Activated CD4-positive, alpha-beta T cell treated with anti-CD3 and anti-CD28 coated beads, Interleukin-2, amount 10 ng/mL, durations not matched to agents 24 days and 14 days (primary cell): ENCODE measurements around the gene NEIL3. TPM values are rescaled to one million over a fixed set of nuclear protein-coding genes. Genes with fewer than 3 reads are reported as not detected.

Experiments
- DNase-seq: peaks from one replicate; pipeline ENCODE4 v3.0.0; 2022
- H3K27ac Mint-ChIP-seq: one replicate; pipeline ENCODE4 v1.8.0; 2022; ENCODE audit warnings: mild to moderate bottlenecking, mixed read lengths
- H3K27me3 Mint-ChIP-seq: one replicate; pipeline ENCODE4 v1.8.0; 2022; ENCODE audit warnings: mixed read lengths
- H3K36me3 Mint-ChIP-seq: one replicate; pipeline ENCODE4 v1.8.0; 2022; ENCODE audit warnings: low read depth, mild to moderate bottlenecking, mixed read lengths
- H3K4me1 Mint-ChIP-seq: one replicate; pipeline ENCODE4 v1.8.0; 2021; ENCODE audit warnings: mixed read lengths
- H3K4me3 Mint-ChIP-seq: one replicate; pipeline ENCODE4 v1.8.0; 2022; ENCODE audit warnings: mild to moderate bottlenecking, moderate library complexity, mixed read lengths
- H3K9me3 Mint-ChIP-seq: one replicate; pipeline ENCODE4 v1.8.0; 2021; ENCODE audit warnings: mixed read lengths
- intact Hi-C: fragments of 100-400 bp; cut with micrococcal nuclease; formaldehyde crosslinking; loops from one replicate; pipeline ENCODE4 v1.15.1; 2023
- total RNA-seq: library from RNA; stranded (reverse); gene quantifications from 2 replicates; pipeline ENCODE4 v1.2.3, GENCODE V29; 2022

Gene NEIL3
- total RNA-seq, 1 donor from 2014 or later = 17.0 TPM

DNA sequence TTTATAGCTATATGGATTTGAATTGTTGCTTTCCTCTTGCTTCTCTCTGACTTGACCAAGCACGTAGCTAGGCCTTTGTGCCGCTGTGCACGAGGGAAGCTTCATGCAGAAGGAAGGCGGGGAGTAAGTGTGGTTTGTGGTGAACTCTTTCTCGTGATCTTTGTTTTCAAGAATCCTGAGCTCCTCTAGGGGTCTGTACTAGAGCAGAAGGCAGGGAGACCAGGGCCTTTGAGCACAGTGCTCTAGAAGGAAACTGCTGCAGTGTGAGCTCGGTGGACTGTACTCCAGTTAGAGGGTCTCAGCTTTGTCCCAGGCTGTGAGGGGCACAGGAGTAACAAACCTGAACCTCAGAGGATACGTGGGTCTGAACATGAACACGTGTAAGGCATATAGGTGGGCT is 83.6 kb downstream of the NEIL3 start:
- intact Hi-C loops = no loop called here
- H3K4me3 Mint-ChIP-seq = no peak overlapping the region
- H3K4me1 Mint-ChIP-seq = peaks cover 28% of the 10 kb centered on the region
- peaks cover 7% of the 10 kb centered on the region for H3K9me3 Mint-ChIP-seq
- H3K27ac Mint-ChIP-seq = no peak overlapping the region
- peaks cover 12% of the 10 kb centered on the region for H3K27me3 Mint-ChIP-seq
- DNase-seq = peak; percentile 80
- peaks cover 4% of the 10 kb centered on the region for H3K36me3 Mint-ChIP-seq

DNA sequence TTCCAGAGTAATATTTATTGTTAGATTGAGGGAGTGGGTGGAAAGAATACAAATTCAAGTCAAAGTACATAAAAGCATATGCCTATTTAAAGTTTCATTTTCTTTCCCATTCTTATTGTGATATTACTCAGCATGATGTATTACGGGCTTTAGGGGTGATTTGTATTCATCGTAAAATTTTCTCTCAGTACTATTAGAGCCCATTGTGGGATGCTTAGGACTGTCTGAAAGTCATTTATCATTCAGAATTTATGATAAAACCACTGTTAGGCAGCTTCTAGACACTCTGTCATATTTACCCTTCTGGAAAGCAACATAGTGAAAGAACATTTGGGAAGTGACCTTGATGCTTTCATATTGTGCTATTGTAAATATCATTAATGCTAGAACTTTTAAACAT is 86.7 kb downstream of the NEIL3 start:
- H3K27ac Mint-ChIP-seq = no peak overlapping the region
- H3K9me3 Mint-ChIP-seq = peaks cover 12% of the 10 kb centered on the region
- H3K36me3 Mint-ChIP-seq = peaks cover 4% of the 10 kb centered on the region
- H3K27me3 Mint-ChIP-seq = peaks cover 5% of the 10 kb centered on the region
- no peak for DNase-seq
- intact Hi-C loops = no loop called here
- no peak overlapping the region for H3K4me3 Mint-ChIP-seq
- peaks cover 40% of the 10 kb centered on the region for H3K4me1 Mint-ChIP-seq

DNA sequence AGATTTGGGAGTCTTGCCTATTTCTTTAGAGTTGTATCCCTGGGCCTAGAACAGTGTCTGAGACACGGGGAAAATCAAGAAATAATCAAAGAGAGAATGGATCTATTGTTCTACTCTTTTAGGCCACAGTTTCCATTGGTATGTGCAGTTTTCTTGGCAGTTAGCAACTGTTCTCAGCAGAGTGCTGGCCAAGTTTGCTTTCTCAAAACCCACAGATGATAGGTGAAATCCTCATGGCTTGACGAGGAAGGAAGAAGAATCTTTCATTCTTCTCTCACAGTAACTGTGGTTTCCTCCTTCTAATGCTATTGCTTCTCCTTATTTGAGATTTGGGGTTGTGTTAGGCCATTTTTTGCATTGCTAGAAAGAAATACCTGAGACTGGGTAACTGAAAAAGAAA is 90.4 kb downstream of the NEIL3 start:
- intact Hi-C loops = loop anchor here (5.0 kb wide), 1 partner anchor 88 kb away; no protein-coding TSS in a partner anchor
- Mint-ChIP-seq H3K4me3 (peak overlapping the region; percentile 30), H3K27me3 (peaks cover 6% of the 10 kb centered on the region), H3K9me3 (peaks cover 16% of the 10 kb centered on the region), H3K36me3 (peaks cover 4% of the 10 kb centered on the region), H3K4me1 (peaks cover 40% of the 10 kb centered on the region), H3K27ac (peak overlapping the region; percentile 10)
- no peak for DNase-seq

DNA sequence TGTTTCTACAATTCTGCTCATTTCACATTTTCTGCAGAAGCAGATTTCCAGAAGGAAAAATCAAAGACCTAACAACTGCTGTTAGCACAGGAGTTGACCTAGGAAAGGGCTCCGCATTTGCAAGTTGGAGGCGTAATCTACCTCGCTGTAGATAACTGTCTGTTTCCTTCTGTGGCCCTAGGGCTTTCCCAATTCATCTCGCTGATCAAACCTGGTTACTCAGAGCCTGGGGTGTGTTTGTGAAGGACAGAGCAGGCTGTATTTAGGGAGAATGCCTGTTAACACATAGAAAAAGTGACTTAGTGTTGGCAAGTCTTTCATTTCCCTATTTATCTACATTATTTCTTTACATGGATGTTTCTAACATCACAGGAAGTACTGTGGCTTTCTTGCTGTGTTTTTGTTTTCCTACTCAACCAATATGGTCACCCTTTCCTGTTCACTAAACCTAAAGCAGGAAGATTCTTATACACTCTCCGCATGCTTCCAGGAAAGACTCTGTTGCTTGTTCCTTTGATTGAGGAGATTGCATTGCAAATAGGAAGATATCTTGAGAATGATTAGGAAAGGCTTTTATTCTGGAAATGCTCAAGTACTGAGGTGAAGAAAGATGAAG is 92.1 kb downstream of the NEIL3 start:
- peaks cover 16% of the 10 kb centered on the region for H3K9me3 Mint-ChIP-seq
- H3K4me3 Mint-ChIP-seq = peak overlapping the region; percentile 65
- H3K27me3 Mint-ChIP-seq = peaks cover 13% of the 10 kb centered on the region
- H3K4me1 Mint-ChIP-seq = peaks cover 39% of the 10 kb centered on the region
- DNase-seq = peak; percentile 61
- intact Hi-C loops = loop anchor here (2.0 to 5.0 kb wide), 2 partner anchors 39 to 89 kb away; no protein-coding TSS in a partner anchor
- H3K27ac Mint-ChIP-seq = peak overlapping the region; percentile 60
- peaks cover 4% of the 10 kb centered on the region for H3K36me3 Mint-ChIP-seq

DNA sequence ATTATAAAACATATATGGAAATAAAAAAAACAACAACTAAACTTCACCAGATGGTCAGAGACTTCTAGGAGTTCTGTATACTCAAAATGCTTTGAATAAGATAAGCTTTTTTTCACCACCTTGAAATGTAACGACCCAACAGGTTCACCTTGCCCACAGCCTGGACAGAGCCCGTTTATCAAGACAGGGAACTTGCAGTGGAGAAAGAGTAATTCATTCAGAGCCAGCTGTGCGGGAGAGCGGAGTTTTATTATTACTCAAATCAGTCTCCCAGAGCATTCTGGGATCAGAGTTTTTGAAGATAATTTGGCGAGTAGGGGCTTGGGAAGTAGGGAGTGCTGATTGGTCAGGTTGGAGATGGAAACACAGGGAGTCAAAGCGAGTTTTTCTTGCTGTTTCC is 94.1 kb downstream of the NEIL3 start:
- Mint-ChIP-seq H3K27me3 (peaks cover 13% of the 10 kb centered on the region), H3K36me3 (no peaks in the 10 kb centered on the region), H3K9me3 (peaks cover 9% of the 10 kb centered on the region), H3K27ac (no peak overlapping the region), H3K4me1 (peaks cover 38% of the 10 kb centered on the region), H3K4me3 (no peak overlapping the region)
- DNase-seq = no peak
- intact Hi-C loops = loop anchor here (2.0 to 5.0 kb wide), 2 partner anchors 37 to 91 kb away; no protein-coding TSS in a partner anchor

DNA sequence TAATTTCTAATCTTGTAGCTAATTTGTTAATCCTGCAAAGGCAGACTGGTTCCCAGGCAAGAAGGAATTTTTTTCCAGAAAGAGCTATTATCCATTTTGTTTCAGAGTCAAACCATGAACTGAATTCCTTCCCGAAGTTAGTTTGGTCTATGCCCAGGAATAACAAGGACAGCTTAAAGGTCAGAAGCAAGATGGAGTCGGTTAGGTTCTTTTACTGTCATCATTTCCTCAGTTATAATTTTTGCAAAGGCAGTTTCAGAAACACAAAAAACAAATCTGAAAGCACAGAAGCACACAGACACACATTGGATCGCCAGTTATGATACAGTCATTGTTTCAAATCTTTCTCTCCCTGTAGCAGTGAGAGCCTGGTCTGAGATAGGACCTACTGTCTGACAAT is 94.7 kb downstream of the NEIL3 start:
- intact Hi-C loops = loop anchor here (5.0 kb wide), 1 partner anchor 92 kb away; no protein-coding TSS in a partner anchor
- H3K27me3 Mint-ChIP-seq = peaks cover 13% of the 10 kb centered on the region
- H3K4me1 Mint-ChIP-seq = peaks cover 36% of the 10 kb centered on the region
- no peak for DNase-seq
- peaks cover 9% of the 10 kb centered on the region for H3K9me3 Mint-ChIP-seq
- H3K27ac Mint-ChIP-seq = no peak overlapping the region
- H3K36me3 Mint-ChIP-seq = no peaks in the 10 kb centered on the region
- H3K4me3 Mint-ChIP-seq = no peak overlapping the region

DNA sequence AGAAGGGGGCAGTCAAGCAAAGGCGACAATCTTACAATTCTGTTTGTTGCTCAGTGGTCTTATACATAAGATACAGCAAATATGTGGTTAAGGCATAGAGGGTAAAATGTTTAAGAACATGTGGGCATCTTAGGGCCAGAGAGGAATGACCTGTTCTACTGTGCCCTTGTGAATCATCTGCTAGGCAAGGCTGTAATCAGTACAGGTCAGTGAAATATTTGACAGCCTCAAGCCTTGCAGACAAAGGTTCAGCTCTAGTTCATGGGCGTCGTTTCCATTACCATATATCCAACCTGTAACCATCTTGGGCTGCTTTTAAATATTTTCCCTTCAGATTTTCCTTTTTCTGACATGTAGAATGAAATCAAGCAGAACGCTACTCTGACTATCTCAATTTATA is 95.3 kb downstream of the NEIL3 start:
- Mint-ChIP-seq H3K4me3 (no peak overlapping the region), H3K9me3 (peaks cover 9% of the 10 kb centered on the region), H3K36me3 (no peaks in the 10 kb centered on the region), H3K27me3 (peaks cover 13% of the 10 kb centered on the region), H3K27ac (no peak overlapping the region), H3K4me1 (peaks cover 32% of the 10 kb centered on the region)
- no peak for DNase-seq
- intact Hi-C loops = loop anchor here (5.0 kb wide), 1 partner anchor 93 kb away; no protein-coding TSS in a partner anchor

DNA sequence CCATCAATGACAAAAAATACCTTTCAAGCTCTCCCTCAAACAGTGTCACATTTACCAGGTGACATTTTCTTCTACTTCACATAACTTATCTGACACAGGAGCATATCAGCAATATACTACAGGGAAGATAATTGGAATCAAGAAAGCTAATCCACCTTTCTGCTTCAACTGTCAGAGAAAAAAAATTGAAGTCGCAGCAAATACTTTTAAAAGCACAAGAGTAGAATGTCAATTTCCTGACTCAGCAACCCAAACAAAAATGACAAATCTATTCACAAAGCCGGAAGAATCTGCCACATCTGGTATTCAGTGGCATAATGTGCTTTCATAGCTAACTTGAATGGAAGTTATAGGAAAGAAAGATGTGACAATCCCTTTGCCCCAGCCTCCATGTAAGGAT is 95.8 kb downstream of the NEIL3 start:
- intact Hi-C loops = no loop called here
- H3K9me3 Mint-ChIP-seq = peaks cover 9% of the 10 kb centered on the region
- no peak for DNase-seq
- peaks cover 27% of the 10 kb centered on the region for H3K4me1 Mint-ChIP-seq
- no peak overlapping the region for H3K4me3 Mint-ChIP-seq
- H3K27ac Mint-ChIP-seq = no peak overlapping the region
- no peaks in the 10 kb centered on the region for H3K36me3 Mint-ChIP-seq
- peaks cover 13% of the 10 kb centered on the region for H3K27me3 Mint-ChIP-seq

DNA sequence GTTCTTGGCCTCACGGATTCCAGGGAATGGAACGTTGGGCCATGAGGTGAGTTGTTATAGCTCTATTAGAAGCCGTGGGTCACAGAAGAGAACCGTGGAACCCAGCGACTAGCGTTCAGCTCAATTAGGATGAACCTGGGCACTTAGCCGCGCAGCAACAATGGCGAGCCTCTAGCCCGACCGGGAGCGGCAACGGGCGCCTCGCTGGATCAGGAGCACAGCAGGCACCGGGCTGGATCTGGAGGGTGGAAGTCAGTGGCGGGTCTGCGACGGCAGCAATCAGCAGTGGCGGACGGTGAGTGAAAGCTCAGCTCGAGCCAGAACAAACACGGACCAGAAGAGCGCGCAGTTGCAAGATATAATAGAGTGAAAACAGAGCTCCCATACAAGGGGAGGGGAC is 98.3 kb downstream of the NEIL3 start:
- no peak overlapping the region for H3K27ac Mint-ChIP-seq
- H3K36me3 Mint-ChIP-seq = no peaks in the 10 kb centered on the region
- intact Hi-C loops = no loop called here
- H3K9me3 Mint-ChIP-seq = peaks cover 5% of the 10 kb centered on the region
- no peak for DNase-seq
- H3K4me1 Mint-ChIP-seq = peaks cover 9% of the 10 kb centered on the region
- peaks cover 13% of the 10 kb centered on the region for H3K27me3 Mint-ChIP-seq
- H3K4me3 Mint-ChIP-seq = no peak overlapping the region

DNA sequence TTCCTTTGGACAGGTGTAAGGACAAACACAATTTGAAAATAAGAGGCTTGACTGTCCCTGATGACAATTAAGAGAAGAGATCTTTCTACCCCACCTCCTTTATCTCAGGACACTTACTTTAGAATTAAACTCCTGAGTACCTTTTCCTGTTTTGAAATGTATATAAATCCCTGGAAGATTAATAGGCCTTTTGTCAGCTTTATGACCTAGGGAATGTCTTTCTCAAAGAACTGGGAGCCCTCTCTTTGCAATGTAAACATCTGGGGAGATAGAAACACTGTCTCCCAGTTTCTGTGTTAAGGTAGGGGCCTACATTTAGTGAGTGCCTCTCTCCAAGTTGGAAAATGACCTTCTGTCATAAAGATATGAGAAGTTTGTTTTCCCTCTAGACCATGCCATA is 100.9 kb downstream of the NEIL3 start:
- peaks cover 3% of the 10 kb centered on the region for H3K27me3 Mint-ChIP-seq
- no peak overlapping the region for H3K27ac Mint-ChIP-seq
- no peak for DNase-seq
- peaks cover 5% of the 10 kb centered on the region for H3K9me3 Mint-ChIP-seq
- H3K36me3 Mint-ChIP-seq = no peaks in the 10 kb centered on the region
- peaks cover 2% of the 10 kb centered on the region for H3K4me1 Mint-ChIP-seq
- H3K4me3 Mint-ChIP-seq = no peak overlapping the region
- intact Hi-C loops = no loop called here

DNA sequence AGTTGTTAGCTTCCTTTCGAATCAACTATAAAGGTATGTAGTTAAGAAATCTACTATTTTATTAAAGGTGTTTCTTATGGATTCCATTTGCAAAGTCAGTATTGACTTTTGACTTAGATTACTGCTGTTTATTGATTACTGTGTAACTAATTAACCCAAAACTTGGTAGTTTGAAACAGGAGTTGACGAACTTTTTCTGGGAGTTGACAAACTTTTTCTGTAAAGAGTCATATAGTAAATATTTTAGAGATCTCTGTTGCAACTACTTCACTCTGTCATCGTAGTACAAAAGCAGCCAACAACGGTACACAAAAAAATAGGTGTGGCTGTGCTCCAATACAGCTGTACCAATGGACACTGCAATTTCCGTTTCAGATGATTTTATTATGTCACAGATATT is 102.3 kb downstream of the NEIL3 start:
- no peaks in the 10 kb centered on the region for H3K36me3 Mint-ChIP-seq

More for the DNA sequence above, 102.3 kb downstream of the NEIL3 start:
- DNase-seq = no peak
- Mint-ChIP-seq H3K4me1 (peaks cover 2% of the 10 kb centered on the region), H3K9me3 (peaks cover 5% of the 10 kb centered on the region), H3K27me3 (no peaks in the 10 kb centered on the region), H3K27ac (no peak overlapping the region), H3K4me3 (no peak overlapping the region)
- intact Hi-C loops = no loop called here

Other genes starting within 250 kb of the NEIL3 start
- 15.1 and 15.6 TPM in 2 replicates for gene AGA, start 132.6 kb downstream of the NEIL3 start, total RNA-seq